CD4-positive, alpha-beta T cell (primary cell): ENCODE results near the gene STX1B. TPM values are rescaled to one million over a fixed set of nuclear protein-coding genes. Genes with fewer than 3 reads are reported as not detected.

Experiments
- ATAC-seq: fragments of 200-7000 bp; cut with Tn5 transposase; one replicate; pipeline ENCODE4 v1.10.0; 2022; ENCODE audit warnings: mild to moderate bottlenecking; ENCODE audit not compliant: poor library complexity
- CTCF ChIA-PET: fragments of 350-600 bp; sonication (Branson Sonifier 250); formaldehyde crosslinking; loops from one replicate; lab custom pipeline; 2021; ENCODE audit warnings: antibody characterized with exemption, inconsistent platforms; lab: Charles Lee
- POLR2A ChIA-PET: fragments of 350-600 bp; sonication (Branson Sonifier 250); formaldehyde crosslinking; loops from one replicate; lab custom pipeline; 2021; ENCODE audit warnings: antibody characterized with exemption, inconsistent platforms; lab: Charles Lee
- DNase-seq, 14 experiments: peaks; one replicate each; pipeline ENCODE4 v3.0.0-alpha.2; 2013 to 2020; ENCODE audit warnings: mixed read lengths in 2 of 14
- H3K27ac ChIP-seq, 2 donors: one replicate each; pipeline versions ENCODE4 v1.5.1 to v1.7.0; 2013; ENCODE audit warnings: low read length in 2 of 2, low read depth in 1 of 2, mild to moderate bottlenecking in 1 of 2
- H3K27me3 ChIP-seq, 2 experiments: 1 replicate in 1 of 2; 2 replicates in 1 of 2; pipeline versions ENCODE4 v1.6.1 to v1.7.0; 2013; ENCODE audit warnings: low read length in 2 of 2, control low read depth in 1 of 2, mild to moderate bottlenecking in 1 of 2, moderate library complexity in 1 of 2; ENCODE audit not compliant: insufficient read depth in 2 of 2, control insufficient read depth in 1 of 2
- H3K36me3 ChIP-seq: one replicate; pipeline ENCODE4 v1.6.1; 2013; ENCODE audit warnings: low read length, control low read depth; ENCODE audit not compliant: insufficient read depth
- H3K4me1 ChIP-seq: one replicate; pipeline ENCODE4 v1.6.1; 2013; ENCODE audit warnings: low read length, control low read depth; ENCODE audit not compliant: insufficient read depth
- H3K4me3 ChIP-seq: one replicate; pipeline ENCODE4 v1.5.1; 2013; ENCODE audit warnings: mild to moderate bottlenecking, low read length, moderate library complexity
- H3K9me3 ChIP-seq, 2 experiments: 1 replicate in 1 of 2; 2 replicates in 1 of 2; pipeline versions ENCODE4 v1.6.1 to v1.7.0; 2013; ENCODE audit warnings: low read length in 2 of 2, mild to moderate bottlenecking in 2 of 2, control low read depth in 1 of 2, moderate library complexity in 1 of 2; ENCODE audit not compliant: control insufficient read depth in 1 of 2, insufficient read depth in 1 of 2
- H3K27ac Mint-ChIP-seq: one replicate; pipeline ENCODE4 v1.8.0; 2020; ENCODE audit warnings: mixed read lengths
- H3K27me3 Mint-ChIP-seq: one replicate; pipeline ENCODE4 v1.8.0; 2021; ENCODE audit warnings: mixed read lengths
- H3K36me3 Mint-ChIP-seq: one replicate; pipeline ENCODE4 v1.8.0; 2021; ENCODE audit warnings: low read depth, mixed read lengths
- H3K4me1 Mint-ChIP-seq: one replicate; pipeline ENCODE4 v1.8.0; 2021; ENCODE audit warnings: low read depth, mixed read lengths
- H3K4me3 Mint-ChIP-seq: one replicate; pipeline ENCODE4 v1.8.0; 2020; ENCODE audit warnings: mild to moderate bottlenecking, mixed read lengths
- H3K9me3 Mint-ChIP-seq: one replicate; pipeline ENCODE4 v1.8.0; 2020; ENCODE audit warnings: mixed read lengths
- CTCF ChIP-seq: fragments of 200-600 bp; IDR thresholded peaks from one replicate; pipeline ENCODE4 v1.8.0; 2022; ENCODE audit warnings: antibody characterized with exemption, mild to moderate bottlenecking
- intact Hi-C, 2 experiments: fragments of 100-400 bp; cut with DNase I in 1 of 2; cut with micrococcal nuclease in 1 of 2; formaldehyde crosslinking; loops; one replicate each; pipeline versions ENCODE4 v1.15.1 to v1.9.0; 2023 to 2025; cut with DNase I, micrococcal nuclease
- total RNA-seq, 174 experiments: library from RNA in 2 of 174; stranded (reverse) in 2 of 174; gene quantifications; one replicate each; pipeline ENCODE4 v1.2.3 and lab custom pipeline; 2021 to 2026

STX1B gene
- total RNA-seq, 2 experiments from 2014 or later: 2.9 to 3.1 TPM

- Mint-ChIP-seq H3K36me3 (no peaks in the 10 kb centered on the region), H3K4me3 (no peak overlapping the region), H3K9me3 (no peaks in the 10 kb centered on the region), H3K27me3 (no peaks in the 10 kb centered on the region), H3K27ac (no peak overlapping the region), H3K4me1 (no peaks in the 10 kb centered on the region)
- Histone ChIP-seq H3K4me1 (peaks cover 9% of the 10 kb centered on the region), H3K36me3 (peaks cover 4% of the 10 kb centered on the region), H3K4me3 (no peak overlapping the region), H3K27ac (no peak overlapping the region), H3K27me3 (no peaks in the 10 kb centered on the region), H3K9me3 (no peaks in the 10 kb centered on the region)
- ChIA-PET CTCF (no interaction called here), POLR2A (no interaction called here)
- ATAC-seq (no peak), DNase-seq (no peak)
- intact Hi-C loops: loop anchor here (5.0 to 10.0 kb wide), 4 partner anchors 305 to 705 kb away; no protein-coding TSS in a partner anchor
- TF ChIP-seq CTCF: no peak
These were observed 20.9 kb downstream of the STX1B start for GRCh38 chr16:30989469-30990047.

- Histone ChIP-seq H3K4me3 (no peak overlapping the region), H3K4me1 (peaks cover 13% of the 10 kb centered on the region), H3K9me3 (no peaks in the 10 kb centered on the region), H3K36me3 (peaks cover 21% of the 10 kb centered on the region), H3K27me3 (no peaks in the 10 kb centered on the region), H3K27ac (no peak overlapping the region)
- no peaks in the 10 kb centered on the region for H3K9me3 Mint-ChIP-seq
- no peaks in the 10 kb centered on the region for H3K27me3 Mint-ChIP-seq
- ChIA-PET POLR2A (no interaction called here), CTCF (no interaction called here)
- H3K36me3 Mint-ChIP-seq: peaks cover 14% of the 10 kb centered on the region
- intact Hi-C loops: loop anchor here (5.0 to 10.0 kb wide), 4 partner anchors 307 to 707 kb away; no protein-coding TSS in a partner anchor
- ATAC-seq (no peak), DNase-seq (no peak)
- no peak for TF ChIP-seq CTCF
- H3K27ac Mint-ChIP-seq: no peak overlapping the region
- H3K4me3 Mint-ChIP-seq: no peak overlapping the region
- no peaks in the 10 kb centered on the region for H3K4me1 Mint-ChIP-seq
These were observed 22.8 kb downstream of the STX1B start for GRCh38 chr16:30987581-30988190.

- H3K36me3 Mint-ChIP-seq: peaks cover 24% of the 10 kb centered on the region
- Histone ChIP-seq H3K27me3 (no peaks in the 10 kb centered on the region), H3K9me3 (no peaks in the 10 kb centered on the region), H3K36me3 (peaks cover 25% of the 10 kb centered on the region), H3K27ac (no peak overlapping the region), H3K4me1 (peaks cover 13% of the 10 kb centered on the region), H3K4me3 (no peak overlapping the region)
- H3K4me3 Mint-ChIP-seq: no peak overlapping the region
- H3K27ac Mint-ChIP-seq: no peak overlapping the region
- H3K9me3 Mint-ChIP-seq: no peaks in the 10 kb centered on the region
- no peaks in the 10 kb centered on the region for H3K27me3 Mint-ChIP-seq
- CTCF ChIA-PET: interaction anchor here (0.8 to 3.9 kb wide), 4 partner anchors 11 to 156 kb away, joined by 3 to 26 read pairs (median 6); no protein-coding TSS in a partner anchor
- intact Hi-C loops: loop anchor here (5.0 to 10.0 kb wide), 4 partner anchors 308 to 708 kb away; no protein-coding TSS in a partner anchor
- no peak for TF ChIP-seq CTCF
- no peaks in the 10 kb centered on the region for H3K4me1 Mint-ChIP-seq
- DNase-seq: no peak
- no peak for ATAC-seq
- POLR2A ChIA-PET: interaction anchor here (0.9 to 2.2 kb wide), 2 partner anchors 131 to 887 kb away, joined by 3 to 8 read pairs; partner anchors contain the start of genes KAT8 and ZNF267
These were observed 24.1 kb downstream of the STX1B start for GRCh38 chr16:30986129-30986991.
